ENCODE data around the gene VEZF1.
"Not testable (repeated sequence)": the region's sequence is repeated elsewhere in the genome, so short reads cannot be mapped to it uniquely, and the experiment has no call there.

Gene VEZF1

DNA sequence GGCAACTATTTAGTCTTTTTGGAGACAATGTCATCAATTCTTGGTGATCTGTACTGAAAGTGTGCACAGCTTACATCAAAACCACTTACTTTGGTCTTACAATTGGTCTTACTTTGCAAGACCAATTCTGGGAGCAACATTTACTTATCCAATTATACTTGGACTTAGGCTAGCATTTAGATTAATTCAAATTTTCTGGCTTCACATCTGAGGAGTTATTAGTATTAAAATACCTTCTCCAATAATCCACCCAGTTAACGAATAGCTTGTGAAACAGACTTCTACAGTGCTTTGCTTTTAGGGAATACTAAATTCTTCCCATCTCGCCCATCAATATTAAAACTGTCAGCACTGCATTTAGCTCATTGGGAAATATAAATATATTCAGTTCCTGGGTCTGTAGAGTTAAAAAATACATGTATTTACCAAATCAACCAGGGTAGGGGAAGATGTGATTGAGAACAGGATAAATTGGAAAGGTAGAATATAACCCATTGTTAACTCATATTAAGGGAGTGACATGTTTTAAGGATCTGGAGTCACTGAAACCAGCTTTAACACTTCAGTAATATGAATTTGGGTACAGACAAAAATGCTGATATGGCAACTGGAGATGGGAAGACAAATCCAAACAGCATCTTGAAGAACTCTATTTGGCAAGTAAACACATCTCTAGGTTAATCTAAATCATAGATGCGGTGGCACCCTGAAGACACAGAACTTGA is 9.2 kb upstream of the VEZF1 start:
- DNase-seq, result no peak

DNA sequence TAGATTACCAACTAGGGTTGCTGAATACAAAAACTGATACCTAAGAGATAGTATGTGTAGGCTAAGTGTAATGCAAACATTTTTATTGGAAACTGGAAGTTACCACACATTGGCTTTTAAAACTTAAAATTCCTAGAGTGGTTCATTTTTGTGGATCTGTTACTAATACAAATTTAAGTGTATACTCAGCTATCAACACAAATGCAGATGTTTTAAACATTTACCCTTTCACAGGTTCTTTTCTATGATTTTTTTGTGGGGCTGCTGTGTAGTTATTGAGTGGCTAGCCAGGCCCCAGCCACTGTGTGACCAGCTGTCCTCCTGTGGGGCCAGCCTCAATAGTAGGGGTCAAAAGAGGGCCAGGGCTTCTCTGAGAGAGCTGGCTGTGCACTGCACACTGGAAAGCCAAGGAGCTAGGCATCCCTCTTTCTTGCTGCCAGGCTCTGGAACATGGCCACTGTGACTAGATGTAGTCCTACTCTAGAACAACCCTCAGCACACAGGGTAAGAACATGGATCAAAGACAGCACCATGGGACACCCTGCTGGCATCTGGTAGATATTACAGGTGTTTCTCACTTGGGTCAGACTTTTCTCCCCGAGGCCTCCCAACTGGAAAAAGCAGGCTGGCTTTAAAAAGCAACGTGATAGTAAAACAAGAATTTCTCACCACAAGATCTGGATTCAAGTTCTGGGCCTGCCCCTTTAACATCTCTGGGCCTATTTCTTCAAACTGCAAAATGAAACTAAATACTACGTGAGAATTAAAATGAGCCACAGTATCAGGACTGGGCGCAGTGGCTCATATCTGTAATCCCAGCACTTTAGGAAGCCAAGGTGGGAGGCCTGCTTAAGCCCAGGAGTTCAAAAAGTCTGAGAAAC is 7.3 kb upstream of the VEZF1 start:
- DNase-seq, result peak; percentile 80

DNA sequence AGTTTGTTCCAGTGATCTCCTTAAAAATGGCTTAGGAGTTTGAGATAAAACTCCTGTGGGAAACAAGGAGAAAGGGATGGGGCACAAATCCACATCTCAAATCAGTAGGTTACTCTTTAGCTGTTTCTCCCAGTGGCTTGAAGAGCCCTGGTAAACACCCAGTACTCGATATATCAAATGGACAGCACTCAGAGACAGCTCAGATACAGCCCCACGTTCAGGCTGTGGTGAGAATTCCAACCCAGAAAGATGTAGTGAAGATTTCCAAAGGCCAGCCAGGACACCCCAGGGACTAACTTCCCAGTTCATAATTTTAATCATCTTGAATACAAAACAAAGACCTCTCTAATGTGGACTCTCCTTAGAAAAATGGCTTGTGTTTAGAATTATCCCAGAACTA is 6.4 kb upstream of the VEZF1 start:
- DNase-seq, result no peak

DNA sequence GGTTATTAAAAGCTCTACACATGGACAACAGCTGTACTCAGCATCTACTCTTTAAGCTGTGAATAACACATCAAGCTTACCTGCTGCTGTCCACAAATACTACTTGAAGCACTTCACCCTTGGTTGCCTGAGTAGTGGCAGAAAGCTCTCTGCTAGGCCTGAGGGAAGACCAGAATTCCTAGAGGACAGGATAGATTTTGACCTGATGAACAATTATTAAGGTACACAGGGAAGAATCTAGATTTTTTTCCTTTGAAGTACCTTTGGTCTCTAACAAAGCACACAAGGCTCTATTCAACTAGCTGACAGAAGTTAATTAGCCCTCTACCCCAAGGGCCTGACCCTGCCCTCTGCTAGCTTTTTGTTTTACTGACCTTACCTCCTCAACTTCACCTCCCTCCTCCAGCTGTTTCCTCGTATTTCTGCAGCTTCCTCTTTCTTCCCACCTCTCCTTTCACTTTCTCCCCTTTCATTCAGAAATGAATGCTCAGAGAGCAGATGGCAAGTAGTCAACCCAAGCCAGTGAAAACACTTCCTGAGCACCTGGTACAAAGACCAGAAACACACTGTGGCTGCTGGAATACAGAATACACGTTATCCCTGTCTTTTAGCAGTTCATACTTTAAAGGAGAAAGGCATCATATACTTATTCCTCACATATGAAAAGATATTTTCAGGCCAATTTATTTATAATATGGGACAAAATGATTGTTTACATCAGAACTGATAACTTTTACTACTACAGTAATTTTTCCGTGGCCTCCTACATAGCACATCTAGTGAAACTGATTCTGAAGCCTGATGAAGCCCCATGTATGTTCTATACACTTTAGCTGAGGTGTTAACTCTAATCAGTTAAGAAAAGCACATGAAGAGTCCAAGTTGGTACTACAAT is 5.7 kb upstream of the VEZF1 start:
- DNase-seq, result peak; percentile 52

DNA sequence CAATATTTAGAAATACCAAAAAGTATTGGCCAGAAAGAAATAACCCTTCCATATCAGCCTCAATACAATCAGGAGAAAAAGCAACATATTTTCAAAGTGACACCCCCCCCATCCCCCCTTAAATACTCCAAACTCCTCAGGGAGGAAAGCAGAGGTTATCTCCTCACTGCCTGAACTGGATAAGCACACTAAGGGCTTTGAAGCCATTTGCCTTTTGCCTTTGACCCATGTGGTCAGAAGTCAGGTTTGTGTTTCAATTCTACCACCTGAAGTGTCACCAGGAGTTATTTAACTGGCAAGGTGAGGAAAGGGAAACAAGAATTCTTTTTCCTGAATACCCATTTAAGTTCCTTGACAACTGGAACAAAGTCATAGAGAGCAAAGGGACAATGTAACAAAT is 3.5 kb upstream of the VEZF1 start:
- no peak for DNase-seq

DNA sequence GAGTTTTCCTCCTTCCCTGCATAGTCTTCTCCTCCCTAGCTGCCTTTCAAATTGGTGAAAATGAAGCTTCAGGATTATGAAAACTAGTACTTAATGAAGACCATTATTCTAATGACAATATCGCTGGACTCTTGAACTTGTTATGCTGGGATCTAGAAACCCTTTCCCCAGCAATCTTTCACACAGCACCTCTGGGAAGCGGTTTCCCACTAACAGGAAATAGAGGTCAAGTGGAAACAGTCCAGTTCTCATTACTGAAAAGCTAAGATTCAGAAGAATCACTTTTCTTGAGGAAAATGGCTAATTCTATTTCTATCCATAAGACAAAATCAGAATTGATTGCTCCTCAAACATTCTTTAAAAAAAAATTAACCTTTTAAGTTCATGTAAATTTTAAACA is 2.0 kb upstream of the VEZF1 start:
- DNase-seq, result no peak

DNA sequence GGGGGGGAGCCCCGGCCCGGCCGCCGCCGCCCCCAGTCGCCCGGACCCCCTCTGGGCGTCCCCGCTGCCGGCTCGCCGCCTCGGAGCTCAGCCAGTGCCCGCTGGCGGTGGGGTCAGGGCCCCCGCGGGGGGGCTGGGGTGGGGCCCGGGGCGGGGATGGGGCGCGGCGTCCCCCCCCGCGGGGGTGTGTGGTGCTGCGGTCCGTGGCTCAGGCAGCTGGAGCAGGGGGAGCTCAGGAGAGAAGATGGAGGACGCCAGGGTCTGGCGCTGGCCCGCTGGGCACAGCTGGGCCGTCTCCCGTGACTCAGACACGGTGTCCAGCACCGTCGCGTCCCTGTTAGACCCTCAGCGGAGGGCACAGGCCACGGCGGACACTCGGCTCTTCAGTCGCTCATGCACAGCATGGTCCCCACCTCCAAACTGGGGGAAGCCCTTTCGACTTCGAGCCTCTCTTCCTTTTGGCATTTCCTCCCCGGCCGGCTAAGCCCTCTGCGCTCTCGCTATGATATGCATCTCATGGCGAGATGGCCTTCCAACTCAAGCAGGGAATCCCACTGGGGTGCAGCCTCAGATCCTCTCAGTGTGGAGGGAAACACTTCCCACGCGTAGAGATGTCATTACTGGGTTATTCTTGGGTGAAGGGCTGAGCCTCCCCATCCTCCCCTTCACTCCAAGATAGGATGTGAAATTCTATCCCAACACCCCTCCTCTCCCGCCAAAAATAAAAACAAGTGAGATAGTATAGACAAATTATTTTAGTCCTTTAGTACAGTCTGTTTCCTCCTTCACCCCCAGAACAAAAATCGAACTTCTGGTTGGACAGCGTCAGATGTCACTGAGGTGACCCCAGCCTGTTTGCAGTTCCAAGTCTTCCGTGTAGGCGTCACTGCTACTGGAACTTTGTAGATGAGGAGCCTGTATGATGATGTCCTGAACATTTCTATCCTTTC is 522 bp upstream of the VEZF1 start:
- peak; percentile 77 for DNase-seq

DNA sequence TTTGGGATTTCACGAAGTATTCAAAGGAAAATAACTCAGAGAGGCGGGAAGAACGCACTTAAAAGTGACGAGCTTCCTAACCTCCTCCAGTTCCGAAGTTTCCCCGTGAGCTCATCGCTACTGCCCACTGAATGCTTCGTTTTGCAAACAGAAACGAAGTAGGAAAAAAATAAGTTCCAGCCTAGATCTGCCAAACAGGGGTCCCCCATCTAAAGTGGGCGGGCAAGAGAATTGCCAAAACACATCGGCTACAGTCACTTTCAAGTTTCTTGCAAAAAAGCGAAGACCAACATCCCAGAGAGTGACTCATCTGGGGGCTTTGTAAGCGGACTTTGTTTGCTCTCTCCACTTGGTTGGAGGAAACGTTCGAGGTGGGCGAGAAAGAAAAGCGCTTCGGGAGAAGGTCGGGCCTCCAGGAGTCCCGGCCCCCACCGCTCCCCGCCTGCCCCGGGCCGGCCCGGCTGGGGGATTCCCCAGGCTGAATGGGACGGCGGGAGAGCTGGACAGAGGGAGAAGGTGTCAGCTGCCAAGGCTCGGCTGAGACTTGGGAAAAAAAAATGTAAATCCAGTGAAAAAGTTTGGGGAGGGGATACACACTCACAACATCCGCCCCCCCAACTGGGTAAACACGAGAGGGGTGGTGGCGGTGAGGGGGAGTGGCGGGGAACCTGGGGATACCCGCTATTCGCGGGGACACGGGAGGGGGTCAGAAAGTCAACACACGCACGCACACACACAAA is 1.0 kb downstream of the VEZF1 start:
- no peak for DNase-seq

DNA sequence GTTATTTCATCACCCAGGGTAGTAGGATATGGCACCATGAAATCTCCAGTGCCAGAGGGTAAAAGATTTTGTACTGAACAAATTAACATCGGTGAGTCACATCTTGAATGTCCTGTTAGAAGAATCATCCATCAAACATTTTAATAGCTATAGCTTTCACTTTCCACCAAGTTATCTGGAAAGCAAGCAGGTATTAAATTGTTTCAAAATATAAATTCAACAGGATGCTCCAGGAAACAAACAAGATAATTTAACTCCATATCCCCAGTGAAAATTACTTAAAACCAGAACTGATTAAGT is 2.4 kb downstream of the VEZF1 start:
- DNase-seq, result no peak

DNA sequence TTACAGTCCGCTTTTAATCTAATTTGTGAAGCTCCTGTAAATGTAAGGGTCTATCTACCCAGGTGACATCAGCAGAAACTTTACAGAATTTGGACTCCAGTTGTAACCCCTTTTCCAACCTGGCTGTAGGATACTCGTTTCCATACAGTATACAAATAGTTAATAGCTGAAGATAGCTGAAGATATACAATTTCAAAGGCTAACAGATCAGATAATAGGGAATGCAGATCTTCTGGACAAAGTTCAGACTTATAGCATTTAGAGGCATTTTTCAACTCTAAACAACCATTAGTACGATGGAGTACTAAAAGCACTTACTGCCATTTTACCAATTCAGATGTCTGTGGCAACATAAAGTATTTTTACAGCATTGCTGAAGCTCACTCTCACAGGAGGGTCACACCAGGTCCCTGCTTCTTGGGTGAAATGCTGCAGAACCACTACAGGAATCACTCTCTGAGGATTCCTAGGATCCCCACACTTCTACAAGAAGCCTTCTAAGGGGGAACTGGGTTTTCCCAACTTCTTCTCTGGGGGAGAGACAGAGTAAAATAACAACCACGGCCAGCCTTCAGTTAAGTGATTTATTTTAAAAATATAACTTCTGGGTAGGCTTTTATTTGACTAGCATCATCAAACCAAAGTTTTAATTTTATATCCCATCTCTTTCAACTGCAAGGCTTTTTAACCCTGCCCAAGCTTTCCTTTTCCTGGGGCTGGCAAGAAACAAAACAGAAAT is 2.9 kb downstream of the VEZF1 start:
- DNase-seq, result no peak

DNA sequence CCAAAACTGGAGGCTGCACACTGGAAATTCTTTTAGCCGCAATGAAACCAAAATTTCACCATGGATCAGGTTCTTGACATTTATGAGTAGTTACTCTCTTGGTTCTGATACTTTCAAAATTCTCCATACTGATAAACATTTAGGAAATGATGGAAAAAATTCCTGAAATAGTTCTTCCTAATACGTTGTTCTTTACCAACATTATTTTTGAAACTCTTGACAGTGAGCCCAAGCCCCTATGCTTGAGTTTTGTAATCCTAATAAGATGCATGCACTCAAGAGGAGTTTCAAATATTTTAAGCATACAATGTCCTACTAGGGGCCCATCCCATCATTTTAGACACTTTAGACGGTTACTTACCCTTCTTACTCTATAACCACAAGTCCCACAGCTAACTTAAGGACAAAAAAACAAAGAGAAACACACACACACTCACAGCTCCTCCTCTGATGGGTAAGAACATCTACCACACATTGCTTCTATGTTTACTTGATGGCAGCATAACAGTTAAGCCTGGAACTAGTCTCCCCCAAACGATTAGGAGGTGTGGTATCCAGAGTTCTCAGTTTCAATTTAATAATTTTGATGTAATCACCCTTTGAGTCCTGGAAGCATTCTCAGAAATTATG is 3.7 kb downstream of the VEZF1 start:
- no peak for DNase-seq

DNA sequence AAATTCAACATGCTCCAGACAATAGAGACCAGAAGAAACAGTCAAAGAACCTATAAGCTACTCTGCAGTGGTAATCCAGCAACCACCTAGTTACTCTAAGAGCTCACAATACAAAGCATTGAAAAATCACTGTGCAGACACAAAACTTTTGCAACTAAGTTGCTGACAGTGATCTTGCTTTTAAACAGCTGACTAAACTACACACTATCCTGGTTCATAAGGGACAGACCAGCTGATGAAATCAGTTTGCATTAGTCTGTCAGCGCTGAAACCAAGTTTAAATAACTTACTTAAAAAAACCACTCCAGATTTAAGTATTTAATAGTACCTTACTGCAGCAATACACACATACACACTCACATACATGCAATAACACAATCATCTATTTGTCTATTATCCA is 4.6 kb downstream of the VEZF1 start:
- DNase-seq, result no peak

DNA sequence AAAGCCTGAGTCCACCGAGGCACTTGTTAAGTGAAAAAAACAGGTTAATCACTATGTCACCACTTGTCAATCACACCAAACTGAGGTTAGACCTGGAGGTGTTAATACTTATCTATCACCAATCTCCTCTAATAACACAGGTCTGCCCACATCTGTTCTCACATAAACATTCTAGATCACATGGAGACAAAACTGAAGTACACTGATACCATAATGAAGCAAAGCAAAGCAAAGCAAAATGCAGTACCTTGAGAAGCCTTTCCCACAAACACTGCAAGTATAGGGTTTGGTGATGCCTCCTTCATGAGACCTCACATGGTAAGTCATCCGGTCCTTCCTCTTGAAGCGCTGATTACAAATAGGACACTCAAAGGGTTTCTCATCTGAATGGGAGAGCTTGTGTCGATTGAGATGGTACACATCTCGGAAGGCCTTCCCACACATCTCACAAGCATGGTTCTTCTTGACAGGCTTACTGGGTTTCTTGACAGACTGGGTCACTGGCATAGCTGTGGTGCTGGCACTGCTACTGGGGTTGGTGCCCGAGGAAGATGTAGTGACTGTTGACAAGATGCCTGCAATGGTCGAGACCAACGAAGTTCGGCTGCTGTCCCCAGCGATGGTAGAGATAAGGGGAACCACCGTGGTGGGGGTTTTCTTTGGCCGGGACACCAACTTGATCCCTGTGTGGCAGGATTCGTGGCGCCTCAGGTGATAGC is 5.4 kb downstream of the VEZF1 start:
- DNase-seq, result no peak

DNA sequence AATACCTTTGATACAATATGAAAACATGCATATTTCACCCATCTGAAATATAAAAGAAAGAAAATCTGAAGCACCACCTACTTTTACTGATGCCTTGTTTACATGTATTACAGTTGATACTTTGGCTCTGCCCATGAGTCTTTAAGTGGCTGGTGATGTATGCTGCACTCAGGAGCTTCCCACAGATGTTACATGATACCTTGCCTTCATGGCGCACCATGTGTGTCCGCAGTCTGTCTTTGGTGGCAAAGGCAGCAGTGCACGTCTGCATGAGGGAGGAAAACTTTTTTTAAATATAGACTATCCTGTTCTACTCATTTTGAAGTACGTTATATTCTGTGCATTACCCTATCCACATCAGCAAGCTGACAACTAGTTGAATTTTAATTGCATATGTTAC is 7.5 kb downstream of the VEZF1 start:
- no peak for DNase-seq

DNA sequence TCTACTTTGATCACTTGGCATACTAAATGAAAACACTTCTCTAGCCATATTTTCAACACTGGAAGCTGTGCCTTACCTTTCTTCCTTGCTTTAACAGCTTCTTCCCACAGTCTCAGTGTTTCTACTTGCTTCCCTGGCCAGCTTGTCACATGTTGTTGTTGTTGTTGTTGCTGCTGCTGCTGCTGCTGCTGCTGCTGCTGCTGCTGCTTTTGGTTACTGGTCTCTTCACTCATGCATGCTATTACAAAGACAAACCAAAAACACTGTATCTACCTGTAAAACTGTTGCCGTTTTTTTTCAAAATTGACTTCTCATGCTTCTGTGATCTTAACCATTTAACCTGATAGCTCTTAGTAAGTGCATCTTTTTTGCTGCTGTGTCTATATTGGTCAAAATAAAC is 9.0 kb downstream of the VEZF1 start:
- DNase-seq, result no peak

DNA sequence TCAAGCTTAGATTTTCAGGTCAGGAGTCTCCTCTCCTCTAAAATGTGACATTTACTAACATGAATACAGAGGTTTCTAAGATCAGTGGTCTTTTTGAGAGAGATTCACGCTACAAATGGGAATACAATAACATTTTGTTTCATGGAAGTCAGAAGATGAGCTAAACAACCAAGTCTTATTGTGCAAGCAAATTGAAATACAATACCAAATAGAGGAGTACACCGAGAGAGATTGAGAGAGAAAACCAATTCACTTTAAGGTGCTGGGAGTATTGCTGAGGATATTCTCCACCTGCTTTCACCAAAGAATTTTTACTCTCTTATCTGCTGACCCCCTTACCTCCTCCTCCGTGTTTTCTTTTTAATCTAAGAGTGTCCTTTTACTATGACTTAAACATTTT is 11.5 kb downstream of the VEZF1 start:
- no peak for DNase-seq

DNA sequence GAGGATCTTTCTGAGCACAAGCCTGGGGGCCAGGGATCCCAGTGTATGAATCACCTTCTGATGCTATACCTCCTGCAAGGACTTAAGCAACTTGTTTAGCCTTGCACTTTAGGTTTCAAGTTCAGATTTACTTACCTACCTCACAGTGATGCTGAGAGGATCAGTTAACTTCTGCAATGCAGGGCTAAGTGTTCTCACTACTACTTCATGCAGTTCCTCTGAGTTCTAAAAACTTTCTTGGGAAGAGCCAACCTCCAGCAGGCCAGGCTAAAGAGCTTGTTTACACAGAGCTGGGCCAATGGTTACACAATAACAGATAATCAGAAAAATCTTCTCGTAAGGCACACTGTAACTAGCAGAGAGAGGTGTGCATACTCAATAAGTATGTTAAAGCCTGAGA is 13.0 kb downstream of the VEZF1 start:
- DNase-seq, result no peak

DNA sequence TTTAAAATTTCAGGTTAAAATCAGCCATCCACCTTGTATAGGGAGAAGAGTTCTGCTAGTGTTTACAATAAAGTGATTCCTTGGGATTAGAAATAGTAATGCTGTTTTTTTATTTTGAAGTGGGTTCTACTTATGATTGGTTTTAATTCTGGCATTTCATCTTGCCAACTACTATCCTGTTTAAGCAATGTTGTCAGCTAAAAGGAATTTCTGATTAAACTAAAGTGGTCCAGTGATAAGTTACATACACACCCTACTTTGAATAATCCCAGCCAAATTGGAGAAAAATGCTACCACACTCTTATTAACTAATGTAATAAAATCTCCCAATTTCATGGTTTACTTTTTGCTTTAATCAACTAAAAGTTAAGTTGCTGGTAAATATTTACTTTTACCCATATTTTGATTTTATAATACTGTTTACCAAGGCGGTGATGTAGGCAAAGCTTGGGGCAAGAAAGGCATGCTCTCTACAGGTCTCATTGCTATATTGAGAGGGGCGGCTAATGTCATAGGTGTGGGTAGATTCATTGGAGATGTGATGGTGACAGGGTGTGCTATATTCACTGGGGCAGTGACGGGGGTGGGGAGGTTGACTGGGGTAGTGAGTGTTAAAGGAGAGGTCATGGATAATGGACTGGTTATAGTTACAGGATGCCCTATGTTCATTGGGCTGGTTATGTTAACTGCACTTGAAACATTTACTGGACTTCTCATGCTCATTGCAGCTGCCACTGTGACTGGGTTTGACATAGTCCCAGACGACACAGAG is 13.8 kb downstream of the VEZF1 start:
- not testable (repeated sequence) for DNase-seq

DNA sequence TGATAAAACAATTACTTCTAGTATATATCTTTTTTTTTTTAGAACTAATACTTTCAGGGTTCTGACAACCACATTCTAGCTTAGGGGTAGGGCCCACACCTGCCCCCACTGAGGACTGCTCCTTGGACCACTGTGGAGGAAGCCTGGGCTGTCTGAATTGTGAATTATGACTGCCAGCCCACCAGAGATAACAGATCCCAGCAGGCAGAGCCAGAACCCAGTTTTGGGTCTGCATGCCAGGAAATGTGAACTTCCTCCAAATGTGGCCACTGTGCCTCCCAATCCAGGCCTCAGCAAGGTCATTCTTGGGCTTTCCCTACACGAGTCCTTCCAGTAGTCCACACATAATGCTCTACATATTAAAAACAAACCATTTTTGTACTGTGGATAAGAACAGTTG is 15.9 kb downstream of the VEZF1 start:
- no peak for DNase-seq

Measured in NCI-H1092 treated with DMSO at 0.1 percent for 48 hours (cell line).